Dedifferentiated amniotic fluid mesenchymal stem cell (primary cell): Measurements from ENCODE around the gene HACD1.

ENCODE experiments used
- DNase-seq: peaks from one replicate; pipeline ENCODE4 v3.0.0-alpha.2; 2016; ENCODE audit errors: extremely low spot score

Gene HACD1

GRCh38 chr10:17585016-17585415 lies 32.2 kb downstream of the HACD1 start:
- DNase-seq = no peak

DNA sequence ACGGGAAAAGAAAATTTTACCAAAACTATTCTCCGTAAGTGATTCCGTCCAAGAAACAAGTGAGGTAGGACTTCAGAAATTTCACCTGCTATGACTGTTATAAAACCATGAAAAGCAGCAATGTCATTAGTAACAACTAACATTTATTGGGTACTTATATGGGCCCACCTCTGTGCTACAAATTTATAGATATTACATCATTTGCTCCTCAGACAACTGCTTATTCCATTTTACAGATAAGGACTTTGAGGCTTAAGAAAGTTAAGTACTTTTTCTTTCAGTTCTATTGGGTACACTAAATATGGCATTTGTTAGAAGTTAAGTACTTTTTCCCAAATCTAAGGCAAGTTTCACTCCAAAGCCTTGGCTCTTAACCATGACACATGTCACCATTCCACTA lies 36.3 kb downstream of the HACD1 start:
- no peak for DNase-seq

DNA sequence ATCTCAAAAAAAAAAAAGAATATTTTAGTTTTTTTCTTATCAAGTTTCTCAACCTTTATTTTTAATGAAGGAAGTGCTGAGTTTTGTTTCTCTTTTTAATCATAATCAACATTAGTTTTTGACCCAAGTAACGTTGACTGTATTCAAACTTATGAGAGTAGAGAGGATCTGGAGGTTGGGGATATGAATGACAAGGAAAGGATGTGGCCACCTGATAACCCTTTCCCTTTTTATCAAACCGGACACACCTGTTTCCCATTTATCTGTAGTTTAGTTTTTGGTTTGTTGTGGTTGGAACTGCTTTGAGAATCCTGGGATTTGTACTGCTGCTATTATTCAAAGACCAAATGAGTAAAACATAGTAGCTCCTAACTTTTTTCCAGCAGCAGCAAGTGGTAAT lies 38.6 kb downstream of the HACD1 start:
- DNase-seq = no peak

DNA sequence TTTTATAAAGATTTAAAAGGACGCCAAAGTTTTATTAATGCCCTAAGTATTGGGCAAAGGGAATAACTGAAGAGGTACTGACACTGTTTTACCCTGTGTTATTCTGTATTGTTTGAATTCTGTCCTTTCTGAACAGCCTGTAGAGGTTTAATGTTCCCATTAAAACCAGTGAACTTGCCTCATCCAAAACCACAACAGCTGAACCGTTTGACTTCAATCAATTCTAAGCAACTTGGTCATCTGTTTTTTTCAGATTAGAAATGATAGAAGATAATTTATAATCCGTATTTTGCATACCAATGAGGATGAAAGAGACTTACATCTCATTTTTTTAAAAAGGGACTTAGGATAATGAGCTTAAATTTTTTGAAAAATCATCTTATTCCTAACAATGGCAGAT lies 40.4 kb downstream of the HACD1 start:
- no peak for DNase-seq

- no peak for DNase-seq
These were observed 52.3 kb downstream of the HACD1 start for GRCh38 chr10:17564911-17565310.

DNA sequence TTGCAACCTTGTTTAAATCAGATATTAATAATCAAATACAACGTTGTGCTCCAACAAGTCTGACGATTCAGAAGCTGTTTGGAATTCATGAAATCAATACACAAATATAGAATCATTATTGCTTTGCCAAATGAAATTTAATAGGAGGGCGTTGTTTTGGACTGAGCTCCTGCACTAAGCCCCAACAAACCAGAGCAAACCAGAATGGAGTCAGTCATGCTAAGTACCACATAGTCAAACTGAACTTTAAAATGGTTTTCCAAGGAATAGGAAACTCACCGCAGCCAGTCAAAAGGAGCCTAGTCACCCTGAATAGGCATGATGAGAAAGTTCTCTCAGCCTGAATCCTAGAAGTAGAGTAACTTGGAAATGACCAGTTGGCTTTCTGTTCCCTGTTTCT lies 53.7 kb downstream of the HACD1 start:
- no peak for DNase-seq

- DNase-seq = peak; percentile 30
These were observed 54.6 kb downstream of the HACD1 start for GRCh38 chr10:17562614-17563013.

- DNase-seq = no peak
These were observed 56.1 kb downstream of the HACD1 start for GRCh38 chr10:17561111-17561510.

DNA sequence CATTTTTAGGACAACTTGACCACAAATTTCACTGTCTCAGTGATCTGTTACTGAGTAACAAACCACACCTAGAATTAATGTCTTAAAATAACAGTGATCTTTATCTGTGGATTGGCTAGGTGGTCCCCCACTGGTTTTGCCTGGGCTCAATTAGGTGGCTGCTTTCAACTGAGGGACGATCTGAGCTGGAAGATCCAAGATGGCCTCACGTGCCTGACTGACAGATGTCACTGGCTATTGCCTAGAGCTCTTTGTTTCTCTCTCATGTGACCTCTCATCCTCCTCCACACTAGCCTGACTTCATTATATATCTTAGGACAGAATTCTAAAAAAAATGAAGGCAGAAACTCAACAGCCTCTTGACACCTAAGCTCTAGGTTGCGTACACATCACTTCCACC lies 59.7 kb downstream of the HACD1 start:
- DNase-seq = no peak

GRCh38 chr10:17548770-17549169 lies 68.4 kb downstream of the HACD1 start:
- DNase-seq = no peak

DNA sequence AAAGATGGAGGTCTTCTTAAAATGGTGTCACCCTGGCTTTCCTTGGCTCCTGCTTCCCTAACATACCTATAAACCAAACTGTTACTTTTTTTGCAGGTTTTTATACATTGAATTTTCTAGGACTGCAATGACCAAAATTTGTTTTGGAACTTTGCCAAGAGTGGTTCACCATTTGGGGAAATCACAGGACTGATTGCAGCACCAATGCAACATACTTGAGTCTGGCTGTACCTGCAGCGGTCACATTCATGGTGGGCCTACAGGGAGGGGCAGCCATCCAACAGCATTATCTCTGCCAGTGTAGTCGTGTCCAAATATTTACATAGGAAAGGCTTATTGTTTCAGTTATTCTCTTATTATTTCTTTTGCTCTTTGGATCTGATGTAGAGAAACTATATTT lies 69.0 kb downstream of the HACD1 start:
- no peak for DNase-seq

- no peak for DNase-seq
These were observed 70.1 kb downstream of the HACD1 start for GRCh38 chr10:17547060-17547459.

GRCh38 chr10:17544465-17544864 lies 72.7 kb downstream of the HACD1 start:
- no peak for DNase-seq
